Stimulated activated CD8-positive, alpha-beta memory T cell treated with anti-CD3 and anti-CD28 coated beads, Interleukin-2, amount 100 ng/mL, for 1 hour (primary cell): ENCODE results near the gene CLDN19.
"Not testable (repeated sequence)": the region's sequence is repeated elsewhere in the genome, so short reads cannot be mapped to it uniquely, and the experiment has no call there.

Source experiments
- DNase-seq, 2 donors: peaks; one replicate each; pipeline ENCODE4 v3.0.0-alpha.2; 2020; ENCODE audit warnings: low read depth in 2 of 2

CLDN19 gene

GRCh38 chr1:42759114-42759513, 19.1 kb upstream of the CLDN19 start:
- no peak for DNase-seq

- no peak for DNase-seq
Measured at GRCh38 chr1:42758641-42759040, 18.6 kb upstream of the CLDN19 start.

- DNase-seq = no peak
Measured at GRCh38 chr1:42757892-42758275, 17.8 kb upstream of the CLDN19 start.

- DNase-seq = no peak
Measured at GRCh38 chr1:42756956-42757891, 17.2 kb upstream of the CLDN19 start.

GRCh38 chr1:42753070-42753469, 13.0 kb upstream of the CLDN19 start:
- DNase-seq = no peak

GRCh38 chr1:42752284-42752683, 12.2 kb upstream of the CLDN19 start:
- DNase-seq = no peak

GRCh38 chr1:42751511-42752070, 11.6 kb upstream of the CLDN19 start:
- DNase-seq = not testable (repeated sequence)

GRCh38 chr1:42750041-42750440, 10.0 kb upstream of the CLDN19 start:
- DNase-seq = no peak

GRCh38 chr1:42748461-42749410, 8.7 kb upstream of the CLDN19 start:
- no peak for DNase-seq

GRCh38 chr1:42748021-42748420, 8.0 kb upstream of the CLDN19 start:
- DNase-seq = no peak

GRCh38 chr1:42747125-42747524, 7.1 kb upstream of the CLDN19 start:
- no peak for DNase-seq

- DNase-seq = no peak
Measured at GRCh38 chr1:42746436-42747105, 6.5 kb upstream of the CLDN19 start.

- DNase-seq = no peak
Measured at GRCh38 chr1:42745851-42746250, 5.8 kb upstream of the CLDN19 start.

- no peak for DNase-seq
Measured at GRCh38 chr1:42744148-42744413, 4.0 kb upstream of the CLDN19 start.

- no peak for DNase-seq
Measured at GRCh38 chr1:42743317-42744147, 3.5 kb upstream of the CLDN19 start.

- no peak for DNase-seq
Measured at GRCh38 chr1:42742617-42743316, 2.7 kb upstream of the CLDN19 start.

GRCh38 chr1:42742141-42742540, 2.1 kb upstream of the CLDN19 start:
- no peak for DNase-seq

- no peak for DNase-seq
Measured at GRCh38 chr1:42741706-42742105, 1.7 kb upstream of the CLDN19 start.

- DNase-seq = no peak
Measured at GRCh38 chr1:42740851-42741580, 980 bp upstream of the CLDN19 start.
